Measurements from ENCODE around the gene HLA-DMB. TPM values are rescaled to one million over a fixed set of nuclear protein-coding genes. Genes with fewer than 3 reads are reported as not detected.

Gene HLA-DMB
- total and polyA plus RNA-seq, 2 experiments from 2014 or later, result not detected

GRCh38 chr6:32903952-32904351 lies 36.9 kb downstream of the HLA-DMB start:
- Histone ChIP-seq H3K4me1 (ENCODE audit: insufficient read depth) (peaks cover 11% of the 10 kb centered on the region; the same call in 1 of the 2 replicates), H3K4me3 (no peak overlapping the region), H2AFZ (no peak overlapping the region), H4K20me1 (ENCODE audit: insufficient read depth) (no peaks in the 10 kb centered on the region), H3K27ac (no peak overlapping the region), H3F3A (ENCODE audit: insufficient read depth) (no peaks in the 10 kb centered on the region), H3K9me3 (ENCODE audit: low read depth) (no peaks in the 10 kb centered on the region), H3K9ac (no peak overlapping the region), H3K4me2 (ENCODE audit: unreplicated experiment) (no peak overlapping the region), H3K36me3 (ENCODE audit: low read depth) (peaks cover 3% of the 10 kb centered on the region; the same call in 1 of the 2 replicates), H3K27me3 (replicated peaks; ENCODE audit: insufficient read depth) (no peaks in the 10 kb centered on the region), H3K9me2 (ENCODE audit: insufficient read depth) (no peaks in the 10 kb centered on the region), H3K79me2 (ENCODE audit: insufficient read depth) (0 out of 2 replicates have a peak, but pooled peaks cover 5% of the 10 kb centered on the region)
- TF ChIP-seq EZH2phosphoT487 (IDR thresholded peaks at IDR 0.05; ENCODE audit: insufficient read depth, low read depth), result no peak
- no peak for TF ChIP-seq EZH2 (IDR thresholded peaks at IDR 0.05; ENCODE audit: insufficient read depth, poor library complexity, severe bottlenecking)
- in situ Hi-C loops (cut with MboI), result no loop called here
- DNase-seq, result no peak

- Histone ChIP-seq H3K9me3 (ENCODE audit: low read depth) (no peaks in the 10 kb centered on the region), H4K20me1 (ENCODE audit: insufficient read depth) (no peaks in the 10 kb centered on the region), H3K4me3 (peak overlapping the region; percentile 96), H3K27ac (peak overlapping the region; percentile 52), H2AFZ (peak overlapping the region; percentile 94), H3K9ac (peak overlapping the region; percentile 76), H3K9me2 (ENCODE audit: insufficient read depth) (no peaks in the 10 kb centered on the region), H3K27me3 (replicated peaks; ENCODE audit: insufficient read depth) (no peaks in the 10 kb centered on the region), H3K79me2 (ENCODE audit: insufficient read depth) (peaks cover 38% of the 10 kb centered on the region), H3F3A (ENCODE audit: insufficient read depth) (no peaks in the 10 kb centered on the region), H3K36me3 (ENCODE audit: low read depth) (no peaks in the 10 kb centered on the region), H3K4me1 (ENCODE audit: insufficient read depth) (peaks cover 7% of the 10 kb centered on the region; the same call in 1 of the 2 replicates), H3K4me2 (ENCODE audit: unreplicated experiment) (peak overlapping the region; percentile 89)
- DNase-seq, result no peak
- no peak for TF ChIP-seq EZH2phosphoT487 (IDR thresholded peaks at IDR 0.05; ENCODE audit: insufficient read depth, low read depth)
- no peak for TF ChIP-seq EZH2 (IDR thresholded peaks at IDR 0.05; ENCODE audit: insufficient read depth, poor library complexity, severe bottlenecking)
- in situ Hi-C loops (cut with MboI), result loop anchor here (10.0 kb wide), 1 partner anchor 90 kb away; no protein-coding TSS in a partner anchor
- WGBS, 2 experiments (ENCODE audit: low coverage in 1 of 2, low lambda C conversion rate in 2 of 2, missing lambda C conversion rate in 2 of 2), result 2 to 8% methylated on average over 8 of the region's 8 CpGs
Measured at GRCh38 chr6:32895006-32895345, 45.9 kb downstream of the HLA-DMB start.

- Histone ChIP-seq H2AFZ (peak overlapping the region; percentile 94), H3F3A (ENCODE audit: insufficient read depth) (no peaks in the 10 kb centered on the region), H3K9ac (peak overlapping the region; percentile 76), H3K9me2 (ENCODE audit: insufficient read depth) (no peaks in the 10 kb centered on the region), H3K27ac (peak overlapping the region; percentile 52), H3K4me3 (peak overlapping the region; percentile 96), H3K4me1 (ENCODE audit: insufficient read depth) (peaks cover 7% of the 10 kb centered on the region; the same call in 1 of the 2 replicates), H4K20me1 (ENCODE audit: insufficient read depth) (no peaks in the 10 kb centered on the region), H3K36me3 (ENCODE audit: low read depth) (no peaks in the 10 kb centered on the region), H3K79me2 (ENCODE audit: insufficient read depth) (peaks cover 35% of the 10 kb centered on the region), H3K27me3 (replicated peaks; ENCODE audit: insufficient read depth) (no peaks in the 10 kb centered on the region), H3K4me2 (ENCODE audit: unreplicated experiment) (peak overlapping the region; percentile 89), H3K9me3 (ENCODE audit: low read depth) (no peaks in the 10 kb centered on the region)
- DNase-seq, result peak; percentile 91
- TF ChIP-seq EZH2 (IDR thresholded peaks at IDR 0.05; ENCODE audit: insufficient read depth, poor library complexity, severe bottlenecking), result no peak
- no peak for TF ChIP-seq EZH2phosphoT487 (IDR thresholded peaks at IDR 0.05; ENCODE audit: insufficient read depth, low read depth)
- WGBS, 2 experiments (ENCODE audit: low coverage in 1 of 2, low lambda C conversion rate in 2 of 2, missing lambda C conversion rate in 2 of 2), result 1 to 2% methylated on average over 36 to 53 of the region's 61 CpGs
- in situ Hi-C loops (cut with MboI), result loop anchor here (10.0 kb wide), 1 partner anchor 90 kb away; no protein-coding TSS in a partner anchor
Measured at GRCh38 chr6:32894085-32895005, 46.5 kb downstream of the HLA-DMB start.

GRCh38 chr6:32890831-32891230 lies 50.0 kb downstream of the HLA-DMB start:
- no peak overlapping the region for H3K27ac ChIP-seq
- WGBS, 2 experiments (ENCODE audit: low coverage in 1 of 2, low lambda C conversion rate in 2 of 2, missing lambda C conversion rate in 2 of 2), result 6 to 19% methylated on average over 1 of the region's 1 CpG
- peaks cover 10% of the 10 kb centered on the region for H3K79me2 ChIP-seq (ENCODE audit: insufficient read depth)
- H3K4me2 ChIP-seq (ENCODE audit: unreplicated experiment), result no peak overlapping the region
- H3K9me3 ChIP-seq (ENCODE audit: low read depth), result no peaks in the 10 kb centered on the region
- H3K9ac ChIP-seq, result no peak overlapping the region
- no peaks in the 10 kb centered on the region for H3K9me2 ChIP-seq (ENCODE audit: insufficient read depth)
- no peak for DNase-seq
- H4K20me1 ChIP-seq (ENCODE audit: insufficient read depth), result no peaks in the 10 kb centered on the region
- H3K27me3 ChIP-seq (replicated peaks; ENCODE audit: insufficient read depth), result no peaks in the 10 kb centered on the region
- TF ChIP-seq EZH2 (IDR thresholded peaks at IDR 0.05; ENCODE audit: insufficient read depth, poor library complexity, severe bottlenecking), result no peak
- TF ChIP-seq EZH2phosphoT487 (IDR thresholded peaks at IDR 0.05; ENCODE audit: insufficient read depth, low read depth), result no peak
- peaks cover 13% of the 10 kb centered on the region; the same call in 1 of the 2 replicates for H3F3A ChIP-seq (ENCODE audit: insufficient read depth)
- in situ Hi-C loops (cut with MboI), result loop anchor here (10.0 kb wide), 1 partner anchor 94 kb away; no protein-coding TSS in a partner anchor
- peaks cover 14% of the 10 kb centered on the region; the same call in 1 of the 2 replicates for H3K4me1 ChIP-seq (ENCODE audit: insufficient read depth)
- H3K4me3 ChIP-seq, result no peak overlapping the region
- H3K36me3 ChIP-seq (ENCODE audit: low read depth), result no peaks in the 10 kb centered on the region
- H2AFZ ChIP-seq, result no peak overlapping the region
